PFSK-1 (cell line): ENCODE results near the gene BRME1.

ENCODE experiments used
- FOXP2 ChIP-seq: optimal IDR thresholded peaks from 2 replicates; pipeline ENCODE3; 2011; ENCODE audit warnings: borderline replicate concordance, control low read depth, inconsistent platforms; ENCODE audit not compliant: insufficient read depth; ENCODE audit errors: extremely low read length, extremely low read depth
- POLR2AphosphoS5 ChIP-seq: IDR thresholded peaks from 2 replicates; pipeline ENCODE4 v1.6.1; 2012; ENCODE audit warnings: low read depth, mild to moderate bottlenecking, control low read depth, low read length, moderate library complexity
- SIN3A ChIP-seq: IDR thresholded peaks from 2 replicates; pipeline ENCODE4 v1.6.1; 2012; ENCODE audit warnings: mild to moderate bottlenecking, low read length, moderate library complexity, borderline replicate concordance; ENCODE audit not compliant: insufficient read depth
- TAF1 ChIP-seq: IDR thresholded peaks from 2 replicates; pipeline ENCODE4 v1.6.1; 2012; ENCODE audit warnings: low read length, control low read depth, borderline replicate concordance; ENCODE audit not compliant: insufficient read depth
- TF ChIP-seq, protein P1 (sequence below), 2 experiments: IDR thresholded peaks; 2 replicates each; pipeline versions ENCODE4 v1.6.1 to v1.8.0; 2011 to 2012; ENCODE audit warnings: low read depth in 2 of 2, low read length in 2 of 2, control low read depth in 1 of 2, inconsistent platforms in 1 of 2, mild to moderate bottlenecking in 1 of 2, moderate library complexity in 1 of 2; ENCODE audit not compliant: insufficient read depth in 1 of 2

DNA sequence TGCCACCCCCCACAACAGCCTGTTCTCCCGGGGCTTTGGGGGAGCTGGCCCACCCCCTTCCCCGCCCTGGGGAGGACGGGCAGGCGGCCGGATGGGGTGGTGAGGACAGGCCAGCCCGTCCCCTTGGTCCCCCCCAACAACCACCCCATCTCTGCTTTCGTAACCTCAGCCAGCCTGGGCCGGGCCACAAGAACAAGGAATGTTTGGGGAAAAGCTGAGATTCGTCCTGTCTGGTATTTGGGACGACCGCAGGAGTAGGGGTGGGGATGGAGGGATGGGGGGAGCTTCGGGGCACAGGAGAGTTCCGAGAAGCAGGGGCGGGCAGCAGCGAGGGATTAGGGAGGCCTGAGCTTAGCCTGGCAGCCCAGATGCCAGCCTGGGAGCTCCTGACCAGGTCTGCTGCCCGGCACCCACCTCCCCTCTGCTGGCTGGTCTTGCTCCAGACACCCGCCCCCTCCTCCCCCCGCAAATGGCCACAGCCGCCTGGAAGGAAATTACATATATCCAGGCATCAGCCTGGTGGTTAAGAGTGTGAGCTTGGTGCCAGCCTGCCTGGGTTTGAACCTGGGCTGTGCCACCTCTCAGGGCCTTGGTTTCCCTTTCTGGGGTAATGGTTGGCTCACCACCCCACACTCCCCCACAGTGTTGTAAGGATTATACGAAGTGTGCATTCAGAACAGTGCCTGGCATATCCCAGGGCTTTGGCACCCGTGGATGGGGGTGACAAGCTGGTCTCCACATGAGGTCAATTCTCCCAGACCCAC, 32.6 kb upstream of the BRME1 start, which contains the start of gene PODNL1:
- TF ChIP-seq POLR2AphosphoS5 (no peak), TAF1 (no peak), SIN3A (no peak), FOXP2 (no peak)
- TF ChIP-seq, protein P1, sequence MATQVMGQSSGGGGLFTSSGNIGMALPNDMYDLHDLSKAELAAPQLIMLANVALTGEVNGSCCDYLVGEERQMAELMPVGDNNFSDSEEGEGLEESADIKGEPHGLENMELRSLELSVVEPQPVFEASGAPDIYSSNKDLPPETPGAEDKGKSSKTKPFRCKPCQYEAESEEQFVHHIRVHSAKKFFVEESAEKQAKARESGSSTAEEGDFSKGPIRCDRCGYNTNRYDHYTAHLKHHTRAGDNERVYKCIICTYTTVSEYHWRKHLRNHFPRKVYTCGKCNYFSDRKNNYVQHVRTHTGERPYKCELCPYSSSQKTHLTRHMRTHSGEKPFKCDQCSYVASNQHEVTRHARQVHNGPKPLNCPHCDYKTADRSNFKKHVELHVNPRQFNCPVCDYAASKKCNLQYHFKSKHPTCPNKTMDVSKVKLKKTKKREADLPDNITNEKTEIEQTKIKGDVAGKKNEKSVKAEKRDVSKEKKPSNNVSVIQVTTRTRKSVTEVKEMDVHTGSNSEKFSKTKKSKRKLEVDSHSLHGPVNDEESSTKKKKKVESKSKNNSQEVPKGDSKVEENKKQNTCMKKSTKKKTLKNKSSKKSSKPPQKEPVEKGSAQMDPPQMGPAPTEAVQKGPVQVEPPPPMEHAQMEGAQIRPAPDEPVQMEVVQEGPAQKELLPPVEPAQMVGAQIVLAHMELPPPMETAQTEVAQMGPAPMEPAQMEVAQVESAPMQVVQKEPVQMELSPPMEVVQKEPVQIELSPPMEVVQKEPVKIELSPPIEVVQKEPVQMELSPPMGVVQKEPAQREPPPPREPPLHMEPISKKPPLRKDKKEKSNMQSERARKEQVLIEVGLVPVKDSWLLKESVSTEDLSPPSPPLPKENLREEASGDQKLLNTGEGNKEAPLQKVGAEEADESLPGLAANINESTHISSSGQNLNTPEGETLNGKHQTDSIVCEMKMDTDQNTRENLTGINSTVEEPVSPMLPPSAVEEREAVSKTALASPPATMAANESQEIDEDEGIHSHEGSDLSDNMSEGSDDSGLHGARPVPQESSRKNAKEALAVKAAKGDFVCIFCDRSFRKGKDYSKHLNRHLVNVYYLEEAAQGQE (IDR thresholded peaks at IDR 0.05; ENCODE audit: insufficient read depth in 1 of 2, low read depth in 2 of 2, low read length in 2 of 2): no peak
